ENCODE results near the gene HOXA6. TPM values are rescaled to one million over a fixed set of nuclear protein-coding genes. Genes with fewer than 3 reads are reported as not detected.

HOXA6 gene
- polyA plus RNA-seq, 1 experiment: 1.2 TPM

GRCh38 chr7:27180431-27181420, 33.2 kb upstream of the HOXA6 start:
- H3K4me3 ChIP-seq (ENCODE audit: low read depth, low read length): no peak overlapping the region
- peaks cover 13% of the 10 kb centered on the region; the same call in 1 of the 2 replicates for H3K9me3 ChIP-seq (ENCODE audit: control insufficient read depth, insufficient read depth, low read length)
- H3K27ac ChIP-seq (ENCODE audit: low read depth, low read length): no peak overlapping the region
- no peak for DNase-seq (ENCODE audit: low read depth, low spot score)
- H3K27me3 ChIP-seq (ENCODE audit: control insufficient read depth, insufficient read depth, low read length): peaks cover 92% of the 10 kb centered on the region
- ChIA-PET CTCF (interaction anchor here (0.6 to 3.2 kb wide), 39 partner anchors 10 to 1326 kb away, joined by 3 to 25 read pairs (median 4); partner anchors contain the start of genes HOXA5, HOXA7 and HOXA9), POLR2A (no interaction called here)
- TF ChIP-seq CTCF (IDR thresholded peaks at IDR 0.05; ENCODE audit: low read depth, low read length): no peak

- CTCF ChIA-PET: interaction anchor here (0.6 to 3.2 kb wide), 50 partner anchors 9 to 1325 kb away, joined by 3 to 25 read pairs (median 4); partner anchors contain the start of genes HOXA5, HOXA7 and HOXA9
Observed at GRCh38 chr7:27179503-27180430, 32.2 kb upstream of the HOXA6 start.

GRCh38 chr7:27179030-27179429, 31.5 kb upstream of the HOXA6 start:
- peaks cover 11% of the 10 kb centered on the region; the same call in 1 of the 2 replicates for H3K9me3 ChIP-seq (ENCODE audit: control insufficient read depth, insufficient read depth, low read length)
- no peak overlapping the region for H3K4me3 ChIP-seq (ENCODE audit: low read depth, low read length)
- CTCF ChIA-PET: interaction anchor here (0.6 to 3.2 kb wide), 33 partner anchors 9 to 1286 kb away, joined by 3 to 25 read pairs (median 4); partner anchors contain the start of genes HOXA5, HOXA7 and HOXA9
- peaks cover 94% of the 10 kb centered on the region for H3K27me3 ChIP-seq (ENCODE audit: control insufficient read depth, insufficient read depth, low read length)
- POLR2A ChIA-PET: interaction anchor here (0.7 kb wide), 2 partner anchors 988 to 1333 kb away, joined by 3 to 5 read pairs; no protein-coding TSS in a partner anchor
- H3K27ac ChIP-seq (ENCODE audit: low read depth, low read length): no peak overlapping the region
- no peak for DNase-seq (ENCODE audit: low read depth, low spot score)
- no peak for TF ChIP-seq CTCF (IDR thresholded peaks at IDR 0.05; ENCODE audit: low read depth, low read length)

More at GRCh38 chr7:27179503-27180430, 32.2 kb upstream of the HOXA6 start:
- H3K27ac ChIP-seq (ENCODE audit: low read depth, low read length): no peak overlapping the region
- POLR2A ChIA-PET: interaction anchor here (0.7 kb wide), 1 partner anchor 1334 kb away, joined by 5 read pairs; no protein-coding TSS in a partner anchor
- H3K27me3 ChIP-seq (ENCODE audit: control insufficient read depth, insufficient read depth, low read length): peaks cover 92% of the 10 kb centered on the region
- H3K9me3 ChIP-seq (ENCODE audit: control insufficient read depth, insufficient read depth, low read length): peaks cover 8% of the 10 kb centered on the region; the same call in 1 of the 2 replicates
- TF ChIP-seq CTCF (IDR thresholded peaks at IDR 0.05; ENCODE audit: low read depth, low read length): peak; percentile 90
- DNase-seq (ENCODE audit: low read depth, low spot score): no peak
- peak overlapping the region; percentile 32 for H3K4me3 ChIP-seq (ENCODE audit: low read depth, low read length)

GRCh38 chr7:27178366-27178765, 30.8 kb upstream of the HOXA6 start:
- no peak overlapping the region for H3K4me3 ChIP-seq (ENCODE audit: low read depth, low read length)
- no peak for TF ChIP-seq CTCF (IDR thresholded peaks at IDR 0.05; ENCODE audit: low read depth, low read length)
- peaks cover 9% of the 10 kb centered on the region; the same call in 1 of the 2 replicates for H3K9me3 ChIP-seq (ENCODE audit: control insufficient read depth, insufficient read depth, low read length)
- no peak overlapping the region for H3K27ac ChIP-seq (ENCODE audit: low read depth, low read length)
- ChIA-PET POLR2A (interaction anchor here (0.7 kb wide), 1 partner anchor 988 kb away, joined by 3 read pairs; no protein-coding TSS in a partner anchor), CTCF (interaction anchor here (0.6 to 4.2 kb wide), 11 partner anchors 12 to 1285 kb away, joined by 3 to 21 read pairs (median 7); no protein-coding TSS in a partner anchor)
- no peak for DNase-seq (ENCODE audit: low read depth, low spot score)
- peaks cover 88% of the 10 kb centered on the region for H3K27me3 ChIP-seq (ENCODE audit: control insufficient read depth, insufficient read depth, low read length)
